Testis (tissue), 2 donors: ENCODE data around the gene ELOA.

Source experiments
- CTCF ChIP-seq, 3 experiments: fragments of 450-650 bp in 2 of 3; fragments of 200-600 bp in 1 of 3; sonication (generic) in 1 of 3; IDR thresholded peaks; one replicate each; pipeline ENCODE4 v1.5.1; 2016 to 2019; ENCODE audit warnings: antibody characterized with exemption in 3 of 3, mild to moderate bottlenecking in 2 of 3, moderate library complexity in 1 of 3
- POLR2A ChIP-seq: fragments of 450-650 bp; IDR thresholded peaks from one replicate; pipeline ENCODE4 v1.6.1; 2017; ENCODE audit warnings: antibody characterized with exemption, mild to moderate bottlenecking, moderate library complexity

- TF ChIP-seq CTCF (IDR thresholded peaks at IDR 0.05) (no peak), POLR2A (no peak)
These were observed 25.5 kb downstream of the ELOA start for GRCh38 chr1:23768733-23769132.
